Hepatocyte (in vitro differentiated cells): ENCODE data around the gene PAQR9.

Experiments used
- CTCF ChIP-seq: fragments of 200-600 bp; sonication (generic); IDR thresholded peaks from 2 replicates; pipeline ENCODE4 v1.5.1; 2016; ENCODE audit warnings: antibody characterized with exemption, mild to moderate bottlenecking; ENCODE audit not compliant: poor library complexity
- EZH2 ChIP-seq: fragments of 200-600 bp; sonication (generic); IDR thresholded peaks from 2 replicates; pipeline ENCODE4 v1.6.1; 2016; ENCODE audit warnings: antibody characterized with exemption, mild to moderate bottlenecking, borderline replicate concordance

- TF ChIP-seq CTCF (no peak), EZH2 (no peak)
Measured at GRCh38 chr3:143002727-143003126, 39.3 kb upstream of the PAQR9 start.
